OCI-LY3 (cell line): Measurements from ENCODE around the gene CNNM1.

Source experiments
- H2AFZ ChIP-seq: fragments of 200-600, 300-600 bp; shearing (Covaris generic); 2 replicates; pipeline ENCODE4 v1.6.0; 2014; ENCODE audit warnings: antibody characterized with exemption, low read depth, low read length
- H3K27ac ChIP-seq: fragments of 200-600, 300-600 bp; sonication (generic); 2 replicates; pipeline ENCODE4 v1.5.1; 2014; ENCODE audit warnings: mild to moderate bottlenecking, low read length, moderate library complexity, mixed read lengths
- H3K27me3 ChIP-seq: fragments of 200-600, 300-600 bp; sonication (generic); 2 replicates; pipeline ENCODE4 v1.6.1; 2014; ENCODE audit warnings: low read depth, low read length, mixed read lengths
- H3K36me3 ChIP-seq: fragments of 200-600, 300-600 bp; sonication (generic); replicated peaks from 2 replicates; pipeline ENCODE3; 2014; ENCODE audit warnings: low read depth, low read length, mixed read lengths
- H3K4me1 ChIP-seq: fragments of 300-600, 200-600 bp; sonication (generic); 2 replicates; pipeline ENCODE4 v1.6.1; 2014; ENCODE audit warnings: low read length, mixed read lengths
- H3K4me2 ChIP-seq: fragments of 200-600, 300-600 bp; sonication (generic); 2 replicates; pipeline ENCODE4 v1.6.1; 2014; ENCODE audit warnings: low read length, mixed read lengths
- H3K4me3 ChIP-seq: fragments of 300-600, 200-600 bp; sonication (generic); 2 replicates; pipeline ENCODE4 v1.5.1; 2014; ENCODE audit warnings: antibody characterized with exemption, mild to moderate bottlenecking, low read length, moderate library complexity
- H3K79me2 ChIP-seq: fragments of 300-600, 200-600 bp; shearing (Covaris generic); 2 replicates; pipeline ENCODE4 v1.6.1; 2014; ENCODE audit warnings: mild to moderate bottlenecking, low read length, mixed read lengths
- H3K9ac ChIP-seq: fragments of 300-600, 200-600 bp; shearing (Covaris generic); 2 replicates; pipeline ENCODE4 v1.6.0; 2014; ENCODE audit warnings: mild to moderate bottlenecking, low read length, moderate library complexity
- H3K9me3 ChIP-seq: fragments of 200-600, 300-600 bp; shearing (Covaris generic); 2 replicates; pipeline ENCODE4 v1.6.1; 2014; ENCODE audit warnings: low read length, mixed read lengths; ENCODE audit not compliant: insufficient read depth
- H4K20me1 ChIP-seq: fragments of 200-600, 300-600 bp; sonication (generic); 2 replicates; pipeline ENCODE4 v1.6.1; 2016; ENCODE audit warnings: low read length, mixed read lengths; ENCODE audit not compliant: insufficient read depth
- CTCF ChIP-seq: fragments of 200-600, 300-600 bp; sonication (generic); IDR thresholded peaks from 2 replicates; pipeline ENCODE4 v1.5.1; 2014; ENCODE audit warnings: antibody characterized with exemption, low read length, low read depth
- EZH2phosphoT487 ChIP-seq: fragments of 200-600 bp; shearing (Covaris generic); IDR thresholded peaks from 2 replicates; pipeline ENCODE4 v1.6.1; 2018; ENCODE audit warnings: antibody characterized with exemption, mixed run types, low read depth

Gene CNNM1

GRCh38 chr10:99399664-99400063 is 70.5 kb downstream of the CNNM1 start:
- Histone ChIP-seq H3K79me2 (no peaks in the 10 kb centered on the region), H3K27me3 (no peaks in the 10 kb centered on the region), H3K4me1 (peaks cover 6% of the 10 kb centered on the region), H3K4me3 (no peak overlapping the region), H3K36me3 (no peaks in the 10 kb centered on the region), H3K9me3 (no peaks in the 10 kb centered on the region), H2AFZ (no peak overlapping the region), H3K4me2 (no peak overlapping the region), H4K20me1 (no peaks in the 10 kb centered on the region), H3K9ac (no peak overlapping the region), H3K27ac (no peak overlapping the region)
- no peak for TF ChIP-seq CTCF
- TF ChIP-seq EZH2phosphoT487: no peak

- no peak for TF ChIP-seq CTCF
- Histone ChIP-seq H3K36me3 (no peaks in the 10 kb centered on the region), H3K27me3 (no peaks in the 10 kb centered on the region)
These were observed 74.5 kb downstream of the CNNM1 start for GRCh38 chr10:99403674-99404073.

GRCh38 chr10:99406149-99406548 is 77.0 kb downstream of the CNNM1 start:
- no peaks in the 10 kb centered on the region for H4K20me1 ChIP-seq
- no peaks in the 10 kb centered on the region for H3K27me3 ChIP-seq
- H3K36me3 ChIP-seq: no peaks in the 10 kb centered on the region

More at GRCh38 chr10:99403674-99404073, 74.5 kb downstream of the CNNM1 start:
- H4K20me1 ChIP-seq: no peaks in the 10 kb centered on the region
- H3K9ac ChIP-seq: no peak overlapping the region
- H3K9me3 ChIP-seq: no peaks in the 10 kb centered on the region
- H3K27ac ChIP-seq: no peak overlapping the region
- H3K4me1 ChIP-seq: peaks cover 3% of the 10 kb centered on the region; the same call in 1 of the 2 replicates
- no peaks in the 10 kb centered on the region for H3K79me2 ChIP-seq
- no peak overlapping the region for H2AFZ ChIP-seq
- no peak overlapping the region for H3K4me3 ChIP-seq
- H3K4me2 ChIP-seq: no peak overlapping the region

GRCh38 chr10:99410146-99410545 is 81.0 kb downstream of the CNNM1 start:
- Histone ChIP-seq H4K20me1 (no peaks in the 10 kb centered on the region), H3K4me1 (no peaks in the 10 kb centered on the region), H2AFZ (no peak overlapping the region), H3K4me2 (no peak overlapping the region), H3K9ac (no peak overlapping the region), H3K79me2 (no peaks in the 10 kb centered on the region), H3K4me3 (no peak overlapping the region), H3K27me3 (no peaks in the 10 kb centered on the region), H3K9me3 (no peaks in the 10 kb centered on the region), H3K27ac (no peak overlapping the region), H3K36me3 (no peaks in the 10 kb centered on the region)
- TF ChIP-seq EZH2phosphoT487 (no peak), CTCF (no peak)

More at GRCh38 chr10:99406149-99406548, 77.0 kb downstream of the CNNM1 start:
- H3K4me1 ChIP-seq: no peaks in the 10 kb centered on the region
- no peaks in the 10 kb centered on the region for H3K79me2 ChIP-seq
- no peak overlapping the region for H3K4me2 ChIP-seq
- H3K4me3 ChIP-seq: no peak overlapping the region
- no peaks in the 10 kb centered on the region for H3K9me3 ChIP-seq
- no peak overlapping the region for H2AFZ ChIP-seq
- H3K9ac ChIP-seq: no peak overlapping the region
- TF ChIP-seq CTCF (no peak), EZH2phosphoT487 (no peak)
- H3K27ac ChIP-seq: no peak overlapping the region
